K562 (cell line): ENCODE measurements around the gene ANK3. TPM values are rescaled to one million over a fixed set of nuclear protein-coding genes. Genes with fewer than 3 reads are reported as not detected.

ENCODE experiments used
- ADNP ChIP-seq: fragments of 200-800 bp; sonication (Bioruptor generic); IDR thresholded peaks from 2 replicates; pipeline ENCODE4 v1.6.1; 2016; ENCODE audit warnings: missing genetic modification characterization, missing compliant biosample characterization
- ATF2 ChIP-seq: sonication (generic); formaldehyde crosslinking; IDR thresholded peaks from 2 replicates; pipeline ENCODE4 v1.8.1; 2022; ENCODE audit warnings: missing genetic modification reagents
- CEBPB ChIP-seq: fragments of 450-650 bp; IDR thresholded peaks from 2 replicates; pipeline ENCODE4 v1.6.1; 2016; ENCODE audit warnings: missing genetic modification characterization, missing compliant biosample characterization
- CEBPG ChIP-seq, 3 experiments: fragments of 200-800 bp in 1 of 3; sonication (Bioruptor generic) in 1 of 3; sonication (generic) in 1 of 3; formaldehyde crosslinking in 1 of 3; IDR thresholded peaks in 2 of 3; conservative IDR thresholded peaks in 1 of 3; 2 replicates each; pipeline versions ENCODE4 v1.6.1 to v1.8.0; 2016 to 2022; ENCODE audit warnings: missing compliant biosample characterization in 2 of 3, missing genetic modification characterization in 2 of 3, mild to moderate bottlenecking in 1 of 3, missing genetic modification reagents in 1 of 3
- FOXA3 ChIP-seq, 2 experiments: fragments of 450-650 bp in 1 of 2; sonication (generic) in 1 of 2; formaldehyde crosslinking; IDR thresholded peaks in 1 of 2; conservative IDR thresholded peaks in 1 of 2; 2 replicates each; pipeline versions ENCODE4 v1.4.0 to v1.8.0; 2020 to 2022; ENCODE audit warnings: mild to moderate bottlenecking in 2 of 2, missing genetic modification reagents in 1 of 2
- HMGXB4 ChIP-seq: sonication (generic); formaldehyde crosslinking; IDR thresholded peaks from 2 replicates; pipeline ENCODE4 v1.8.1; 2023; ENCODE audit warnings: mild to moderate bottlenecking, missing genetic modification reagents
- KDM1A ChIP-seq, 2 experiments: fragments of 450-650 bp; IDR thresholded peaks; 2 replicates each; pipeline ENCODE4 v1.6.1; 2016; ENCODE audit warnings: mild to moderate bottlenecking in 2 of 2
- MNT ChIP-seq, 2 experiments: fragments of 450-650 bp; conservative IDR thresholded peaks; 2 replicates each; pipeline ENCODE4 v1.6.1; 2017; ENCODE audit warnings: mild to moderate bottlenecking in 2 of 2, moderate library complexity in 2 of 2
- RAD51 ChIP-seq: fragments of 450-650 bp; IDR thresholded peaks from 2 replicates; pipeline ENCODE4 v1.7.1; 2016; ENCODE audit warnings: low read depth, mild to moderate bottlenecking, borderline replicate concordance
- SAFB2 ChIP-seq: fragments of 200-400 bp; formaldehyde crosslinking; IDR thresholded peaks from 2 replicates; pipeline ENCODE4 v1.6.1; 2018; ENCODE audit warnings: borderline replicate concordance, low read length, low read depth, moderate library complexity; ENCODE audit not compliant: severe bottlenecking
- SMAD3 ChIP-seq: fragments of 450-650 bp; formaldehyde crosslinking; conservative IDR thresholded peaks from 2 replicates; pipeline ENCODE4 v1.4.0; 2020; ENCODE audit warnings: mild to moderate bottlenecking
- SRSF1 ChIP-seq: fragments of 200-400 bp; formaldehyde crosslinking; IDR thresholded peaks from 2 replicates; pipeline ENCODE4 v1.6.1; 2017; ENCODE audit warnings: mild to moderate bottlenecking, low read depth, low read length, moderate library complexity
- TCF7 ChIP-seq: sonication (generic); IDR thresholded peaks from 2 replicates; pipeline ENCODE4 v1.6.1; 2016; ENCODE audit warnings: antibody characterized with exemption, borderline replicate concordance
- ZBTB33 ChIP-seq: sonication (generic); formaldehyde crosslinking; IDR thresholded peaks from 2 replicates; pipeline ENCODE4 v1.8.1; 2023; ENCODE audit warnings: mild to moderate bottlenecking, missing genetic modification reagents
- ZC3H4 ChIP-seq: sonication (generic); formaldehyde crosslinking; IDR thresholded peaks from 2 replicates; pipeline ENCODE4 v1.9.0; 2021; ENCODE audit warnings: missing genetic modification reagents, borderline replicate concordance
- ZKSCAN8 ChIP-seq: fragments of 200-800 bp; sonication (Bioruptor generic); IDR thresholded peaks from 2 replicates; pipeline ENCODE4 v1.6.1; 2016; ENCODE audit warnings: missing genetic modification characterization, missing compliant biosample characterization
- polyA plus RNA-seq, 8 experiments: library from polyadenylated mRNA; depleted of rRNA in 4 of 8; stranded (reverse) in 5 of 8; unstranded in 3 of 8; fragments of >200 nt; fragmentation: Nextera tagmentation in 2 of 8; fragmentation: Illumina TruSeq in 1 of 8; extraction: Ambion mirVana in 2 of 8; extraction: Trizol in 1 of 8; gene quantifications; 2 replicates each; pipeline versions ENCODE4 v1.2.1 to v1.2.3, GENCODE V29; 2011 to 2014; ENCODE audit warnings: inconsistent platforms in 1 of 8, missing spikeins in 1 of 8
- total RNA-seq, 7 experiments: library from RNA; depleted of rRNA in 6 of 7; stranded (reverse); fragments of >200 nt in 6 of 7; fragmentation: Illumina TruSeq in 2 of 7; extraction: Trizol in 2 of 7; gene quantifications; 2 replicates each; pipeline versions ENCODE4 v1.2.1 to v1.2.3, GENCODE V29; 2011 to 2021; ENCODE audit warnings: low replicate concordance in 1 of 7

Gene ANK3
- total and polyA plus RNA-seq, 9 of the 15 experiments (the other 6 are each of a cell fraction or from before 2014, with no cell fraction given), result 10.0 to 32.3 (median 17.9) TPM

GRCh38 chr10:60420991-60421894, 31.6 kb upstream of the ANK3 start (continued):
- TF ChIP-seq HMGXB4 (CRISPR knock-in tag), result no peak
- TF ChIP-seq SRSF1, result no peak
- TF ChIP-seq FOXA3 (CRISPR knock-in tag; conservative IDR thresholded peaks at IDR 0.05 in 1 of 2, IDR thresholded peaks at IDR 0.05 in 1 of 2), result peak in 1 of 2 experiments; percentile 34; a peak in 1 of 4 replicates
- no peak for TF ChIP-seq ZC3H4 (CRISPR knock-in tag)
- no peak for TF ChIP-seq ZBTB33
- TF ChIP-seq TCF7, result no peak
- TF ChIP-seq CEBPG (CRISPR knock-in tag; IDR thresholded peaks at IDR 0.05), result no peak
- TF ChIP-seq CEBPG (tag; conservative IDR thresholded peaks at IDR 0.05 in 1 of 2, IDR thresholded peaks at IDR 0.05 in 1 of 2), result peak; percentile 88 to 91
- no peak for TF ChIP-seq ZKSCAN8 (CRISPR knock-in tag)
- TF ChIP-seq RAD51, result no peak
- TF ChIP-seq SAFB2, result no peak
- peak; percentile 33; the same call in 1 of the 2 replicates for TF ChIP-seq ADNP (tag)
- TF ChIP-seq CEBPB (tag), result peak; percentile 91
- no peak for TF ChIP-seq MNT (conservative IDR thresholded peaks at IDR 0.05)
- TF ChIP-seq SMAD3, result no peak
- no peak for TF ChIP-seq KDM1A (IDR thresholded peaks at IDR 0.05)
- no peak for TF ChIP-seq ATF2 (CRISPR knock-in tag)
